B cell (primary cell): ENCODE data around the gene IL23A. TPM values are rescaled to one million over a fixed set of nuclear protein-coding genes. Genes with fewer than 3 reads are reported as not detected.

Source experiments
- ATAC-seq: fragments of 200-7000 bp; cut with Tn5 transposase; one replicate; pipeline ENCODE4 v1.10.0; 2021; ENCODE audit warnings: low read depth, mild to moderate bottlenecking, moderate number of reproducible peaks, moderate library complexity
- CTCF ChIA-PET: fragments of 350-600 bp; sonication (Branson Sonifier 250); formaldehyde crosslinking; loops from one replicate; lab custom pipeline; 2021; ENCODE audit warnings: antibody characterized with exemption, inconsistent platforms; lab: Charles Lee
- POLR2A ChIA-PET: fragments of 350-600 bp; sonication (Branson Sonifier 250); formaldehyde crosslinking; loops from one replicate; lab custom pipeline; 2021; ENCODE audit warnings: antibody characterized with exemption; lab: Charles Lee
- DNase-seq: peaks from one replicate; pipeline ENCODE4 v3.0.0; 2013
- H2AFZ ChIP-seq: 2 replicates; pipeline ENCODE4 v1.6.1; 2012; ENCODE audit warnings: mild to moderate bottlenecking, low read depth, low read length; ENCODE audit not compliant: insufficient read depth, poor library complexity, severe bottlenecking
- H3K27ac ChIP-seq, 2 donors: 1 replicate in 1 of 2; 2 replicates in 1 of 2; pipeline ENCODE4 v1.5.1; 2012 to 2013; ENCODE audit warnings: low read length in 2 of 2, mild to moderate bottlenecking in 2 of 2, moderate library complexity in 1 of 2
- H3K27me3 ChIP-seq, 4 experiments: fragments of 200-600 bp in 1 of 4; sonication (generic) in 1 of 4; replicated peaks in 1 of 4; 1 replicate in 2 of 4; 2 replicates in 2 of 4; pipeline versions ENCODE4 v1.6.1 to v1.7.0; 2013 to 2016; ENCODE audit warnings: low read length in 3 of 4, mild to moderate bottlenecking in 2 of 4, mixed read lengths in 1 of 4, moderate library complexity in 1 of 4; ENCODE audit not compliant: insufficient read depth in 4 of 4, control insufficient read depth in 3 of 4; ENCODE audit errors: control extremely low read depth in 1 of 4
- H3K36me3 ChIP-seq, 2 experiments: replicated peaks in 1 of 2; 1 replicate in 1 of 2; 2 replicates in 1 of 2; pipeline versions ENCODE4 v1.6.1 to v1.7.1; 2013; ENCODE audit warnings: low read length in 1 of 2; ENCODE audit not compliant: insufficient read depth in 2 of 2, control insufficient read depth in 1 of 2; ENCODE audit errors: control extremely low read depth in 1 of 2, extremely low read depth in 1 of 2
- H3K4me1 ChIP-seq, 2 donors: fragments of 200-600 bp in 1 of 2; sonication (generic) in 1 of 2; 1 replicate in 1 of 2; 2 replicates in 1 of 2; pipeline versions ENCODE4 v1.5.1 to v1.6.1; 2013 to 2017; ENCODE audit warnings: low read length in 2 of 2; ENCODE audit not compliant: control insufficient read depth in 2 of 2, insufficient read depth in 2 of 2
- H3K4me2 ChIP-seq: replicated peaks from 2 replicates; pipeline ENCODE3; 2012; ENCODE audit warnings: mild to moderate bottlenecking, low read depth, low read length; ENCODE audit not compliant: poor library complexity, severe bottlenecking
- H3K4me3 ChIP-seq, 5 experiments: fragments of 200-600 bp in 1 of 5; sonication (generic) in 1 of 5; 1 replicate in 3 of 5; 2 replicates in 2 of 5; pipeline versions ENCODE4 v1.5.1 to v1.7.0; 2011 to 2016; ENCODE audit warnings: low read length in 4 of 5, mild to moderate bottlenecking in 4 of 5, low read depth in 2 of 5, control low read depth in 1 of 5, moderate library complexity in 1 of 5; ENCODE audit not compliant: insufficient read depth in 1 of 5; ENCODE audit errors: control extremely low read depth in 1 of 5, extremely low read depth in 1 of 5
- H3K79me2 ChIP-seq: fragments of 200-600 bp; sonication (generic); one replicate; pipeline ENCODE4 v1.6.0; 2016; ENCODE audit warnings: low read length; ENCODE audit not compliant: control insufficient read depth, insufficient read depth
- H3K9ac ChIP-seq: fragments of 200-600 bp; sonication (generic); 2 replicates; pipeline ENCODE4 v1.6.1; 2017; ENCODE audit warnings: mild to moderate bottlenecking, low read length, moderate library complexity
- H3K9me3 ChIP-seq, 3 donors: one replicate each; pipeline versions ENCODE4 v1.6.1 to v1.7.1; 2013; ENCODE audit warnings: low read length in 2 of 3; ENCODE audit not compliant: control insufficient read depth in 2 of 3, insufficient read depth in 1 of 3; ENCODE audit errors: control extremely low read depth in 1 of 3
- H4K20me1 ChIP-seq: 2 replicates; pipeline ENCODE4 v1.6.0; 2012; ENCODE audit warnings: mild to moderate bottlenecking, low read length; ENCODE audit not compliant: insufficient read depth, control insufficient read depth, poor library complexity, severe bottlenecking
- H3K27ac Mint-ChIP-seq: one replicate; pipeline ENCODE4 v1.8.0; 2021; ENCODE audit warnings: mixed read lengths
- H3K27me3 Mint-ChIP-seq: one replicate; pipeline ENCODE4 v1.8.0; 2021; ENCODE audit warnings: mixed read lengths
- H3K4me1 Mint-ChIP-seq: one replicate; pipeline ENCODE4 v1.8.0; 2021; ENCODE audit warnings: mixed read lengths
- H3K4me3 Mint-ChIP-seq: one replicate; pipeline ENCODE4 v1.8.0; 2021; ENCODE audit warnings: mixed read lengths
- H3K9me3 Mint-ChIP-seq: one replicate; pipeline ENCODE4 v1.8.0; 2022; ENCODE audit warnings: mixed read lengths; ENCODE audit not compliant: insufficient read depth
- EZH2 ChIP-seq: IDR thresholded peaks from 2 replicates; pipeline ENCODE4 v1.6.1; 2012; ENCODE audit warnings: borderline replicate concordance, low read depth, mild to moderate bottlenecking, moderate library complexity, low read length; ENCODE audit not compliant: insufficient read depth, poor library complexity, severe bottlenecking
- WGBS: methylation state at CpG from one replicate; pipeline ENCODE4 v1.1.5; 2013; ENCODE audit warnings: missing lambda C conversion rate; ENCODE audit not compliant: insufficient coverage; 5-methylcytosine and 5-hydroxymethylcytosine counted together
- intact Hi-C: fragments of 100-400 bp; cut with micrococcal nuclease; formaldehyde crosslinking; loops from one replicate; pipeline ENCODE4 v1.10.0; 2022
- polyA plus RNA-seq: library from polyadenylated mRNA; depleted of rRNA; stranded (reverse); fragments of >200 nt; gene quantifications from 2 replicates; pipeline ENCODE4 v1.2.3, GENCODE V29; 2012
- total RNA-seq, 2 donors: library from RNA; stranded (reverse); fragments of 120-200 nt in 1 of 2; gene quantifications; 1 replicate in 1 of 2; 2 replicates in 1 of 2; pipeline versions ENCODE4 v1.2.3 to v1.2.4, GENCODE V29; 2013 to 2022
- TF ChIP-seq, protein P1 (sequence below): fragments of 200-600 bp; IDR thresholded peaks from one replicate; pipeline ENCODE4 v1.8.0; 2022; ENCODE audit warnings: antibody characterized with exemption, mild to moderate bottlenecking

Gene IL23A
- total and polyA plus RNA-seq, 2 donors (not counting 1 experiment from before 2014, with no cell fraction given), result 20.5 to 32.6 TPM

DNA sequence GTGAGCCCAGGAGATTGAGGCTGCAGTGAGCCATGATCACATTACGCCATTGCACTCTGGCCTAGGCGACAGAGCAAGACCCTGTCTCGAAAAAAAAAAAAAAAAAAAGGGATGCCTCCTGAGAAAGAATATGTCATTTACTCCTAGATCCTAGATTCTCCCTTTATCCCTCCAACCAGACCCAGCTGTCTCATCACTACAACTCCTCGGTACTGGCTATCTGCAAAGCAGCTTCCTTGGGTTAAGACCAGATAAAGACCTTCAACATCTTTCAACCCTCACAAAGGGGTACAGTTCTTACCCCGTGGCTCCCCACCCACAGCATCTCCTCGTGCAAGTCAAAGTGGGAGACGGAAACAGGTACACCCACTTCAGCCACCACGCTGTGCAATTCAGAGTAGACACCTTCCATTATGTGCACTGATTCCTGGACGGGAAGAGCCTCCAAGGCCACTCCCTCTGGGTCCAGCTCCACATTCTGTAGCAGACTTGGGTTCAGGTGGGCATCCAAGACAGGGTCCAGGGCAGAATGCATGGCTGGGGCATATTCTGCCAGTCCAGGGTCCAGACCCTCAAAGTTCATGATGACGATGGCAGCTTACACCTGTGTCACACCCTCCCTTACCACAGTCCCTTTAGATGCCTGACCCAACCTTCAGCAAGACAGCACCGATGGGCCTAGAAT, 6.0 kb upstream of the IL23A start:
- POLR2A ChIA-PET, result interaction anchor here (0.8 to 2.5 kb wide), 6 partner anchors 9 to 135 kb away, joined by 6 to 24 read pairs (median 9); partner anchors contain the start of genes CNPY2 and STAT2
- WGBS, result 99% methylated on average over 6 of the region's 11 CpGs
- ATAC-seq, result no peak

More for the DNA sequence above, 6.0 kb upstream of the IL23A start:
- peaks cover 41% of the 10 kb centered on the region for H3K4me1 Mint-ChIP-seq
- no peaks in the 10 kb centered on the region for H3K27me3 Mint-ChIP-seq
- peaks cover 0 to 7% of the 10 kb centered on the region in 2 experiments for H3K36me3 ChIP-seq
- TF ChIP-seq, protein P1, sequence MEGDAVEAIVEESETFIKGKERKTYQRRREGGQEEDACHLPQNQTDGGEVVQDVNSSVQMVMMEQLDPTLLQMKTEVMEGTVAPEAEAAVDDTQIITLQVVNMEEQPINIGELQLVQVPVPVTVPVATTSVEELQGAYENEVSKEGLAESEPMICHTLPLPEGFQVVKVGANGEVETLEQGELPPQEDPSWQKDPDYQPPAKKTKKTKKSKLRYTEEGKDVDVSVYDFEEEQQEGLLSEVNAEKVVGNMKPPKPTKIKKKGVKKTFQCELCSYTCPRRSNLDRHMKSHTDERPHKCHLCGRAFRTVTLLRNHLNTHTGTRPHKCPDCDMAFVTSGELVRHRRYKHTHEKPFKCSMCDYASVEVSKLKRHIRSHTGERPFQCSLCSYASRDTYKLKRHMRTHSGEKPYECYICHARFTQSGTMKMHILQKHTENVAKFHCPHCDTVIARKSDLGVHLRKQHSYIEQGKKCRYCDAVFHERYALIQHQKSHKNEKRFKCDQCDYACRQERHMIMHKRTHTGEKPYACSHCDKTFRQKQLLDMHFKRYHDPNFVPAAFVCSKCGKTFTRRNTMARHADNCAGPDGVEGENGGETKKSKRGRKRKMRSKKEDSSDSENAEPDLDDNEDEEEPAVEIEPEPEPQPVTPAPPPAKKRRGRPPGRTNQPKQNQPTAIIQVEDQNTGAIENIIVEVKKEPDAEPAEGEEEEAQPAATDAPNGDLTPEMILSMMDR, result no peak
- TF ChIP-seq EZH2, result no peak
- no peaks in the 10 kb centered on the region for H3K9me3 ChIP-seq
- H3K9me3 Mint-ChIP-seq, result no peaks in the 10 kb centered on the region
- peak overlapping the region; percentile 100 for H3K27ac Mint-ChIP-seq
- intact Hi-C loops, result loop anchor here (1.0 kb wide), 1 partner anchor 136 kb away; the partner anchor contains the start of gene SPRYD4
- peak overlapping the region; percentile 93 for H2AFZ ChIP-seq
- H3K27ac ChIP-seq, result peak overlapping the region; percentile 94 to 100
- no peak for DNase-seq
- H4K20me1 ChIP-seq, result no peaks in the 10 kb centered on the region
- CTCF ChIA-PET, result interaction anchor here (0.6 to 7.6 kb wide), 9 partner anchors 16 to 353 kb away, joined by 3 to 45 read pairs (median 6); partner anchors contain the start of genes CNPY2 and STAT2
- H3K79me2 ChIP-seq, result peaks cover 21% of the 10 kb centered on the region
- H3K4me1 ChIP-seq, result peaks cover 25 to 31% of the 10 kb centered on the region in 2 donors
- no peaks in the 10 kb centered on the region for H3K27me3 ChIP-seq
- H3K4me2 ChIP-seq, result peak overlapping the region; percentile 86
- peak overlapping the region; percentile 99 for H3K4me3 Mint-ChIP-seq
- H3K4me3 ChIP-seq, result peak overlapping the region in 4 of 5 experiments; percentile 63 to 84 (median 80)
- H3K9ac ChIP-seq, result peak overlapping the region; percentile 95
